NCI-H69 (cell line): ENCODE results near the gene FRAS1.
A peak's percentile ranks its signal among the peaks of the same experiment; 100 is the strongest.

ENCODE experiments used
- DNase-seq: peaks from one replicate; lab custom pipeline; 2025; lab: John Stamatoyannopoulos, UW

Gene FRAS1

GRCh38 chr4:78291277-78291676 is 234.2 kb downstream of the FRAS1 start:
- no peak for DNase-seq

GRCh38 chr4:78292341-78292740 is 235.2 kb downstream of the FRAS1 start:
- no peak for DNase-seq

GRCh38 chr4:78292856-78293255 is 235.7 kb downstream of the FRAS1 start:
- DNase-seq, result no peak

- DNase-seq, result no peak
Observed at GRCh38 chr4:78293348-78293747, 236.2 kb downstream of the FRAS1 start.

GRCh38 chr4:78293821-78294301 is 236.7 kb downstream of the FRAS1 start:
- peak; percentile 60 for DNase-seq

DNA sequence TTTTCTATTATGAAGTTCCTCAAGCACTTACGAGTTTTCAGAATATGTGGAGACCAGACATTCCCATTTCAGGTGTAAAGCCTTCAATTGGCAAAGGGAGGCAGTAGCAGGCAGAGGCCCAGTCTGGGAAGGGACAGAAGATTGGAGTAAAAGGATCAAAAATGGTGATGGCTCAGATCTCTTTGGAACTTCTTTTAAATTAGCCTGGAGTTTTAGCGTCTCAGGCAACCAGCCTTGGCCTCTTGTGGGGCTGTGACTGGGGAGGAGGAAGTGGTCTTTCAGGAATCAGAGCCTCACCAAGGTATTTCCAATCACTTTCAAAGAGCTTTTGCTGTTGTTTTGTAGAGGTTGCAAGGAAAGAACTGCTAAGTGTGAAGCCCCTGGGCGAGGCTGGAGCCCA is 239.1 kb downstream of the FRAS1 start:
- DNase-seq, result no peak

DNA sequence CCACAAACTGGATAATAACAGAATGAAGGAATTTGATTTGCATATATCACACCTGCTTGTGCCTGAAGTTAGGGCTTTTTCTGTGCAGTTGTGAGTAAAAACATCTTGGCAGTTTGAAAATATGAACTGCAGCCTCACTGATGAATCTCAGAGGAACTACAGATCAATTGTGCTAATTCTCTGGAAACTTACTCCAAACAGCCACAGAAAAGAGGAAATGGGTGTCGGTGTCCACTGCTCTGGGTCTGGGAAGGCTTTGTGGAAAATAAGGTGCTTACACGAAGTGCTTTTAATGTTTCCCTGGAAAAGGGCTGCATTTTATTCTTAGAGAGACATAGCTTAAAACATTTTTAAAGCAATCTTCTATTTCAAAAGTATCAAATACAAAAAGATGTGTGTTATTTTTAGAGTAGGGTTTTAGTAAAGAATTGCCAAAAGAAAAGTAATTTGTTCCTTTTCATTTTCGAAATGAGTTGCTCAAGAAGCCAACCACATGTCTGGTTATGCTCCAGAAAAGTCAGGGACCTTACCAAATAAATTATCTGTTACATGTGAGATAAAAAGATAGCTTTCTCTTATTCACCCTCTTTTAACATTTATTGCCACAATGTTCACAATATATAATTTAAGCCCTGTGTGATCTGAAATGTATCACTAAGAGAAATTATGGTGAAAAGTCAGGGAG is 240.1 kb downstream of the FRAS1 start:
- no peak for DNase-seq

GRCh38 chr4:78298618-78299017 is 241.5 kb downstream of the FRAS1 start:
- peak; percentile 3 for DNase-seq

DNA sequence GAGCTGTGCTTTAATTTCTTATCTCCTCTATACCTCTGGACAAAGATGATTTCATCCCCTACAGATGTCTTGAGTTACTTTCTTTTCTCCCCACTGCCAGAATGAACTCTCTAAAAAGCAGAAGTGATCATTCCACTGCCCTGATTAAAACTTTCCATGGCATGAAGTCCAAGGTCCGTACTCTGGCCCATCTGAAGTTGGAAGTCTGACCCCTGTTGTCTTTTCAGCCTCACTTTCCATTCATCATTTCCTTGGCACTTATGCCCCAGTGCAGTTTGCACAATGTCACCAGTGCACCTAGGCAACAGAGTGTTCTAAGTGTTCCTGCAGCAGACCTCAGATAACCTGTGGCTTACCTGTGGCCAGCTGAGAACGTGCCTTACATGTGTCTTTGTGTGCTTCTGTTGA is 242.4 kb downstream of the FRAS1 start:
- no peak for DNase-seq

- DNase-seq, result peak; percentile 6
Observed at GRCh38 chr4:78307263-78307662, 250.1 kb downstream of the FRAS1 start.

DNA sequence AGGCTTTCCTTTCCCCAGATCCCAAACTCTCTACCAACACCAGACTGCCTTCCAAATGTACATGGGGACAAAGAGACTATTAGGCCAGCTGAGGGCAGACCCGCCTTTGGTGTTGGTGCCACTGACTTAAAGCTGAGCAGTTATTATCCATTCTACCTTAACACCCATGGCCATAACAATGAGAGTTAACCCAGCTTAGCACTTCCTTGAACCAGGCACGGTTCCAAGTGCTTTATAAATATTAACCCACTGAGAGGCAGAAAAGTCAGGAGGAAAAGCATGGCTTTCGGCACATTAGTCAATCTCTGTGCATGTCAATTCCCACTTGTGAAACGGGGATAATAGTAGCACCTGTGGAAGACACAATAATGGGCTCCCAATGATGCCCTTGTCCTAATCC is 251.4 kb downstream of the FRAS1 start:
- no peak for DNase-seq

GRCh38 chr4:78309352-78309751 is 252.2 kb downstream of the FRAS1 start:
- DNase-seq, result no peak

DNA sequence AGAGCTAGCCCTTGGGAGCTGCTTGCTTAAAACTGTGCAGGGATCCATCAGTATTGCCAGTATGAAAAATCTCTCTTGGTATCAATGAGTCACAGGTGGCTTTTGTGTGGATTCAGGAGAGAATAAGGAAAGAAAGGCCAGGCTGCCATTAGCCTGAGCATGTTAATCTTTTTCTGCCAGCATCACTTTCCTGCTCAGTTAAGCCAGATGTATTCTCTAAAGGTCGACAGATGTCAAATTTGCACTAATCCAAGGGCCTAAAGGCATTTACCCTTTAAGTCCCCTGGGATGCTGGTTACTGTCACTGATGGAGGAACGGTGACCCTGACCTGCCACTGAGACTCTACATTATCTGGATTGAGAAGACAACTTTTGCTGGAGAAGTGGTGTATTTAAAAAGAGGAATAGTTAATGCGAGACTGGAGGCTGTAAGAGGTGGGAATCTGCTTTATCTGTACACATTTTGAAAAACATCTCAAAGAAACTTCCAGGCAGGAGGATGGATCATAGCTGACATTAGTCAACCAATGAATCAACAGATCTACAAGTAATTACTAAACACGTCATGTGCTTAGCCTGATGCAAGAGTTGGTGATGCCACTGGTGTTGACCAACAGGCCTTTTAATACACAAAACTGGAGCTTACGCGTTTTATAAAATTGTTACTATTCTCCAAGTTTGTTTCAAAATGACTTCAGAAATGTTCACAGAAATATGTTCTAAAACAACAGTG is 253.1 kb downstream of the FRAS1 start:
- DNase-seq, result no peak

DNA sequence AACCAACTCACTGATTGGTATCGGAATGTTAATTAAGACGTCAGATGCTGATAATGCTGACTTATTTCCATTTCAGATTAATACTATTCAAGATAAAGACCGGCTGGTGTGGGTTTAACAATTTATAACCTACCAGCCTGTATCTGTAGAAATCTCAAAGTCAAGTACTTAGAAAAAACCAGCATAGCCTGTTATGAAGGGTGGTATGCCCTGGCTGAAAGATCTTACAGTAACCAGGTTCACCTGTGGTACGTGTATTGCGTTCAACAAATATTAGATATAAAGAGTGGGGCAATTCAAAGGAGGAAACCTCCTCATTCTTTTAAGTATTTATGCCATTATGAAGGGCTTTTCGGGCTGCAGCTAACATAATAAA is 253.6 kb downstream of the FRAS1 start:
- DNase-seq, result no peak

DNA sequence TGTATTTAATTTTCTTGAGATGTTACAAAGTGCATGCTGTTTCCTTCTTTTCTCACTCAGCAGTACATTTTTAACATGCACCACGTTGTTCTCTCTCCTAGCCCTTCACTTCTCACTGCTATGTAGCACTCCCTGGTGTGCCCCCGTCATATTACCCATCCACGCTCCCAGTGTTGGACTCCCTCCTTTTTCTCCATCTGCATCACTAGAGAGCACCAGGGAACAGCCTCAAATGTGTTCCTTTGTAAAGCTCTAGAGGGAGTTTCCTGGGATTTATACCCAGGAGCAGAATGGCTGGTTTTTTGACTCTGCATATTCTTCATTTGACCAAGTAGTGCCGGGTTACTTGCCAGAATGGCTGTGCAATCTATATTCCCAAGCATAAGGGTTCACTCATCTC is 254.2 kb downstream of the FRAS1 start:
- peak; percentile 19 for DNase-seq

DNA sequence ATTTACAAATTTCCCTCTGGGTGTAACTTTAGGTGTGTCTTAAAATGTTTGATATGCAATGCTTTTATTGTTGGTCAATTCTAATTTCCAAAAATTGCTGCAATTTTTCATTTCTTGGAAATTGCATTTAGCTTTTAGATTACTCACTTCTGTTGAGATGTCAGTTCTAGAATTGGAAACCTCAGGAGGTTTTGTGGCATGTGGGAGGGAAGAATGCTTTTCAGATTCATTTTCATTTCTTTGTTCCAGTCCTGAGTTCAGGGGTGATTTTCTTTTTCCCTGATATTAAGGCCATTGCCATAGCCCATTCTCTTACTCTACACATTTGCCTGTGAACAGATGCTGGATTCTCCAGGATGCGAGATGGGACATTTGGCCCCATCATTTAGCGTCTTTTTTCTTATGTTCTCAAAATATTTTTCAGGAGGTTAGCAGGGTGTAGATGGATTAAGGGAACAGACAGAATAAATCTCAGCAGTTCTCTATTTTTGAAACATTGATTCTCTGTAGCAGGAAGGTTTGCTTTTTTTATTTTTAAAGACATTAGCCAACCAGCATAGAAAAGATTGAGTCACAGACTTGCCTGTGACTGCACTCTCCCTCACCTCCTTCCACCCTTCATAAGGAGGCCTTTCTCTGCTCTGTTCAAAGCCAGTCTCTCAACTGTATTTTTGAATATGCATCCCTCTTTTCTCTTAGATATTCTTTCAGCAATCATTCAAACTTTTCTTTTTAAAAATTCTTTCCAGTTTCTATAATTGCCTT is 256.0 kb downstream of the FRAS1 start:
- DNase-seq, result no peak

GRCh38 chr4:78313754-78314120 is 256.6 kb downstream of the FRAS1 start:
- DNase-seq, result no peak

DNA sequence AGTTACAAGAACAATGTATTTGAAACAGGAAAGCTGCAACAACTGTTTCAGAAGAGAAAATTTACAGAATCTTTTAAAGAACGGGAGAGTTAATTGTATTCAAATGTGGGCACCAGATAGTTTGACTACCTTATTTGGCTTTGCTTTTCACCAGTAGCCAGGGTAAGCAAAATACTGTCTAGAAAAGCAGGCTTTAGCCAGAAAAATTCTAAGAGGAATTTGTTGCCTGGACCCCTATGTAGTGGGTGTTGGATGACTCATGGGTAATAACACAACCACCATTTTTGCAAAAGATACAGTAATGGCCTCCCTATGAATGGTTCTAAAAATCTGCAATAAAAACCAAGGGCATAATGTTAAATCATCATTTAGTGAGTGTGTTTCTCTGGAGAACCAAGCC is 261.0 kb downstream of the FRAS1 start:
- no peak for DNase-seq

GRCh38 chr4:78320349-78320935 is 263.3 kb downstream of the FRAS1 start:
- DNase-seq, result no peak

GRCh38 chr4:78322032-78322431 is 264.9 kb downstream of the FRAS1 start:
- DNase-seq, result no peak

GRCh38 chr4:78323439-78323838 is 266.3 kb downstream of the FRAS1 start:
- no peak for DNase-seq

- DNase-seq, result no peak
Observed at GRCh38 chr4:78324625-78325024, 267.5 kb downstream of the FRAS1 start.
